ENCODE results near the gene SMIM15.

Gene SMIM15

DNA sequence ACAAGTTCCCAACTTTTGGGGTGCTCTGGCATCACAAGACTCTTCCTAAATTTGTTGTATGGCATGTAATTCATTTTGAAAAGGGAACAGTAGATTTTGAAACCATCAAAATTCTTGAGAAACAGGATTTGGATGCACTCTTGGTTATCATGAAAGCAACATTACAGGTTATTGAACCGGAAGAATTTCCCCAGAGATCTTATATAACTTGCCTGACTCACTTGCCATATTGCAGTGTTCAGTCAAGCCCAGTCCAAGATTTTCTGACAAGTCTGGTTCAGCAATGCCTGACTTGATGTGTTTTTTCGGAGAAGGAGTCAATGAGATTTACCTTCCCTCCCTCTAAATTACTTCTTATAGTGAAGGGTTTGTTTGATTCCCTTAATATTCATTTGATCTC is 32.0 kb downstream of the SMIM15 start:
- DNase-seq (no peak), ATAC-seq (ENCODE audit: insufficient read depth, low read depth) (no peak)
- no peak overlapping the region for H2AFZ ChIP-seq (ENCODE audit: low read depth, low read length)
- H3K4me1 ChIP-seq (ENCODE audit: insufficient read depth, low read length) = no peaks in the 10 kb centered on the region
- H3K36me3 ChIP-seq (ENCODE audit: insufficient read depth, low read length) = no peaks in the 10 kb centered on the region
- no peaks in the 10 kb centered on the region for H3K27me3 ChIP-seq (ENCODE audit: insufficient read depth, low read length, poor library complexity)
- H3K9ac ChIP-seq (ENCODE audit: low read depth, low read length) = no peak overlapping the region
- no peak overlapping the region for H3K4me2 ChIP-seq (ENCODE audit: insufficient read depth, low read length)
- TF ChIP-seq CTCF (IDR thresholded peaks at IDR 0.05; ENCODE audit: borderline replicate concordance, extremely low read depth, low read length, poor library complexity, severe bottlenecking) (no peak), EZH2 (IDR thresholded peaks at IDR 0.05; ENCODE audit: borderline replicate concordance, low read depth, low read length, severe bottlenecking) (no peak)
- H3K79me2 ChIP-seq (ENCODE audit: insufficient read depth, low read length) = no peaks in the 10 kb centered on the region
- H3K9me3 ChIP-seq (ENCODE audit: insufficient read depth, low read length, severe bottlenecking) = no peaks in the 10 kb centered on the region
- H4K20me1 ChIP-seq (ENCODE audit: insufficient read depth, low read length) = no peaks in the 10 kb centered on the region
- H3K27ac ChIP-seq (ENCODE audit: low read length) = no peak overlapping the region
- H3K4me3 ChIP-seq (ENCODE audit: low read depth in 1 of 2, low read length in 2 of 2) = no peak overlapping the region

GRCh38 chr5:61123145-61123544 is 39.1 kb downstream of the SMIM15 start:
- no peak for TF ChIP-seq EZH2 (IDR thresholded peaks at IDR 0.05; ENCODE audit: borderline replicate concordance, low read depth, low read length, severe bottlenecking)
- Histone ChIP-seq H2AFZ (ENCODE audit: low read depth, low read length) (no peak overlapping the region), H3K27ac (ENCODE audit: low read length) (no peak overlapping the region), H3K36me3 (ENCODE audit: insufficient read depth, low read length) (no peaks in the 10 kb centered on the region), H3K4me1 (ENCODE audit: insufficient read depth, low read length) (no peaks in the 10 kb centered on the region), H4K20me1 (ENCODE audit: insufficient read depth, low read length) (no peaks in the 10 kb centered on the region), H3K4me3 (ENCODE audit: low read depth in 1 of 2, low read length in 2 of 2) (no peak overlapping the region), H3K9me3 (ENCODE audit: insufficient read depth, low read length, severe bottlenecking) (no peaks in the 10 kb centered on the region), H3K4me2 (ENCODE audit: insufficient read depth, low read length) (no peak overlapping the region), H3K9ac (ENCODE audit: low read depth, low read length) (no peak overlapping the region), H3K79me2 (ENCODE audit: insufficient read depth, low read length) (no peaks in the 10 kb centered on the region), H3K27me3 (ENCODE audit: insufficient read depth, low read length, poor library complexity) (no peaks in the 10 kb centered on the region)
- no peak for ATAC-seq (ENCODE audit: insufficient read depth, low read depth)
- DNase-seq = no peak

DNA sequence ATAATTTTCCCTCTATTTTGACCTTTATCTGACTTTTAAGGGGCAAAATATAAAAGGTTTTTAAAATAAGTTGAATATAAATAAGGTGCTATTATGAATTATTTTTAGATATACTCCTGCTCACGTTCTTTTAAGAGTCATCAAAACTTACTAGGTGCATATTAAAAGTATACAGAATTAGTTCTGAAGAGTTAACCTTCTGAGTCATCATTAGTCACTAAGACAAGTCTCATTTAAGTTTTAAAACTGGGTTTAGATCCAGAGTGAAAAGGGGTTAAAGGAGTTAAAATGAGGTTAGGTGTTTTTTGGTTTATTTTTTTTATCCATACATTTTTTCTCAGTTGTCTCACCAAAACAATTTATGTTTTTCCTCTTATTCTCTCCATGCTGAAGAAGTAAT is 41.7 kb downstream of the SMIM15 start:
- no peaks in the 10 kb centered on the region for H3K9me3 ChIP-seq (ENCODE audit: insufficient read depth, low read length, severe bottlenecking)
- H3K79me2 ChIP-seq (ENCODE audit: insufficient read depth, low read length) = no peaks in the 10 kb centered on the region
- no peaks in the 10 kb centered on the region for H4K20me1 ChIP-seq (ENCODE audit: insufficient read depth, low read length)
- H3K9ac ChIP-seq (ENCODE audit: low read depth, low read length) = no peak overlapping the region
- no peak overlapping the region for H3K4me2 ChIP-seq (ENCODE audit: insufficient read depth, low read length)
- H2AFZ ChIP-seq (ENCODE audit: low read depth, low read length) = no peak overlapping the region
- H3K27me3 ChIP-seq (ENCODE audit: insufficient read depth, low read length, poor library complexity) = no peaks in the 10 kb centered on the region
- no peak overlapping the region for H3K27ac ChIP-seq (ENCODE audit: low read length)
- H3K36me3 ChIP-seq (ENCODE audit: insufficient read depth, low read length) = no peaks in the 10 kb centered on the region
- DNase-seq (no peak), ATAC-seq (ENCODE audit: insufficient read depth, low read depth) (no peak)
- no peaks in the 10 kb centered on the region for H3K4me1 ChIP-seq (ENCODE audit: insufficient read depth, low read length)
- H3K4me3 ChIP-seq (ENCODE audit: low read depth in 1 of 2, low read length in 2 of 2) = no peak overlapping the region
- no peak for TF ChIP-seq CTCF (IDR thresholded peaks at IDR 0.05; ENCODE audit: borderline replicate concordance, extremely low read depth, low read length, poor library complexity, severe bottlenecking)
- TF ChIP-seq EZH2 (IDR thresholded peaks at IDR 0.05; ENCODE audit: borderline replicate concordance, low read depth, low read length, severe bottlenecking) = no peak

GRCh38 chr5:61119066-61119465 is 43.2 kb downstream of the SMIM15 start:
- DNase-seq (no peak), ATAC-seq (ENCODE audit: insufficient read depth, low read depth) (no peak)
- no peaks in the 10 kb centered on the region for H3K27me3 ChIP-seq (ENCODE audit: insufficient read depth, low read length, poor library complexity)
- H3K9ac ChIP-seq (ENCODE audit: low read depth, low read length) = no peak overlapping the region
- H3K4me3 ChIP-seq (ENCODE audit: low read depth in 1 of 2, low read length in 2 of 2) = no peak overlapping the region
- no peaks in the 10 kb centered on the region for H3K36me3 ChIP-seq (ENCODE audit: insufficient read depth, low read length)
- H2AFZ ChIP-seq (ENCODE audit: low read depth, low read length) = no peak overlapping the region
- H3K27ac ChIP-seq (ENCODE audit: low read length) = no peak overlapping the region
- TF ChIP-seq CTCF (IDR thresholded peaks at IDR 0.05; ENCODE audit: borderline replicate concordance, extremely low read depth, low read length, poor library complexity, severe bottlenecking) = no peak
- no peak for TF ChIP-seq EZH2 (IDR thresholded peaks at IDR 0.05; ENCODE audit: borderline replicate concordance, low read depth, low read length, severe bottlenecking)
- no peak overlapping the region for H3K4me2 ChIP-seq (ENCODE audit: insufficient read depth, low read length)
- H3K4me1 ChIP-seq (ENCODE audit: insufficient read depth, low read length) = no peaks in the 10 kb centered on the region
- no peaks in the 10 kb centered on the region for H4K20me1 ChIP-seq (ENCODE audit: insufficient read depth, low read length)
- no peaks in the 10 kb centered on the region for H3K79me2 ChIP-seq (ENCODE audit: insufficient read depth, low read length)
- H3K9me3 ChIP-seq (ENCODE audit: insufficient read depth, low read length, severe bottlenecking) = no peaks in the 10 kb centered on the region
